ENCODE measurements around the gene CHST12. TPM values are rescaled to one million over a fixed set of nuclear protein-coding genes. Genes with fewer than 3 reads are reported as not detected.
"Not testable (repeated sequence)": the region's sequence is repeated elsewhere in the genome, so short reads cannot be mapped to it uniquely, and the experiment has no call there.

The CHST12 gene
- total and polyA plus RNA-seq, 7 donors = 6.6 to 12.0 (median 8.2) TPM

GRCh38 chr7:2462731-2463130 lies 59.3 kb downstream of the CHST12 start:
- Histone ChIP-seq H3K27ac (no peak overlapping the region), H3K27me3 (ENCODE audit: insufficient read depth in 3 of 3, low read length in 2 of 3) (peaks cover 0 to 14% (median 4%) of the 10 kb centered on the region in 3 donors), H3K9me3 (no peaks in the 10 kb centered on the region), H3K4me3 (no peak overlapping the region), H3K4me1 (peaks cover 6% of the 10 kb centered on the region), H3K36me3 (ENCODE audit: insufficient read depth in 1 of 2, low read depth in 1 of 2) (no peaks in the 10 kb centered on the region)
- 79 to 84% (median 82%) methylated on average over 3 of the region's 3 CpGs for WGBS, 3 donors
- TF ChIP-seq, protein P1, sequence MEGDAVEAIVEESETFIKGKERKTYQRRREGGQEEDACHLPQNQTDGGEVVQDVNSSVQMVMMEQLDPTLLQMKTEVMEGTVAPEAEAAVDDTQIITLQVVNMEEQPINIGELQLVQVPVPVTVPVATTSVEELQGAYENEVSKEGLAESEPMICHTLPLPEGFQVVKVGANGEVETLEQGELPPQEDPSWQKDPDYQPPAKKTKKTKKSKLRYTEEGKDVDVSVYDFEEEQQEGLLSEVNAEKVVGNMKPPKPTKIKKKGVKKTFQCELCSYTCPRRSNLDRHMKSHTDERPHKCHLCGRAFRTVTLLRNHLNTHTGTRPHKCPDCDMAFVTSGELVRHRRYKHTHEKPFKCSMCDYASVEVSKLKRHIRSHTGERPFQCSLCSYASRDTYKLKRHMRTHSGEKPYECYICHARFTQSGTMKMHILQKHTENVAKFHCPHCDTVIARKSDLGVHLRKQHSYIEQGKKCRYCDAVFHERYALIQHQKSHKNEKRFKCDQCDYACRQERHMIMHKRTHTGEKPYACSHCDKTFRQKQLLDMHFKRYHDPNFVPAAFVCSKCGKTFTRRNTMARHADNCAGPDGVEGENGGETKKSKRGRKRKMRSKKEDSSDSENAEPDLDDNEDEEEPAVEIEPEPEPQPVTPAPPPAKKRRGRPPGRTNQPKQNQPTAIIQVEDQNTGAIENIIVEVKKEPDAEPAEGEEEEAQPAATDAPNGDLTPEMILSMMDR (IDR thresholded peaks at IDR 0.05) = no peak
- intact Hi-C loops (cut with DNase I) = no loop called here
- ATAC-seq (no peak), DNase-seq (no peak)

GRCh38 chr7:2465928-2466327 lies 62.5 kb downstream of the CHST12 start:
- DNase-seq (no peak), ATAC-seq (no peak)
- no peak overlapping the region for H3K27ac ChIP-seq
- WGBS, 3 donors = 71 to 77% (median 75%) methylated on average over 12 of the region's 12 CpGs
- H3K9me3 ChIP-seq = no peaks in the 10 kb centered on the region
- H3K4me1 ChIP-seq = no peaks in the 10 kb centered on the region
- no peaks in the 10 kb centered on the region for H3K36me3 ChIP-seq (ENCODE audit: insufficient read depth in 1 of 2, low read depth in 1 of 2)
- H3K27me3 ChIP-seq (ENCODE audit: insufficient read depth in 3 of 3, low read length in 2 of 3) = peaks cover 0 to 25% (median 0%) of the 10 kb centered on the region in 3 donors
- intact Hi-C loops (cut with DNase I) = no loop called here
- H3K4me3 ChIP-seq = no peak overlapping the region
- TF ChIP-seq, protein P1 (IDR thresholded peaks at IDR 0.05) = no peak

GRCh38 chr7:2466675-2467074 lies 63.3 kb downstream of the CHST12 start:
- H3K27ac ChIP-seq = no peak overlapping the region
- H3K27me3 ChIP-seq (ENCODE audit: insufficient read depth in 3 of 3, low read length in 2 of 3) = peaks cover 0 to 25% (median 0%) of the 10 kb centered on the region in 3 donors
- 86 to 91% (median 87%) methylated on average over 10 of the region's 10 CpGs for WGBS, 3 donors
- no peak overlapping the region for H3K4me3 ChIP-seq
- ATAC-seq (no peak), DNase-seq (no peak)
- TF ChIP-seq, protein P1 (IDR thresholded peaks at IDR 0.05) = no peak
- intact Hi-C loops (cut with DNase I) = no loop called here
- H3K4me1 ChIP-seq = no peaks in the 10 kb centered on the region
- no peaks in the 10 kb centered on the region for H3K9me3 ChIP-seq
- H3K36me3 ChIP-seq (ENCODE audit: insufficient read depth in 1 of 2, low read depth in 1 of 2) = no peaks in the 10 kb centered on the region

GRCh38 chr7:2468227-2468626 lies 64.8 kb downstream of the CHST12 start:
- ATAC-seq = no peak
- TF ChIP-seq, protein P1 (IDR thresholded peaks at IDR 0.05) = no peak
- Histone ChIP-seq H3K4me3 (no peak overlapping the region), H3K27me3 (ENCODE audit: insufficient read depth in 3 of 3, low read length in 2 of 3) (peaks cover 0 to 33% (median 0%) of the 10 kb centered on the region in 3 donors), H3K4me1 (no peaks in the 10 kb centered on the region), H3K9me3 (no peaks in the 10 kb centered on the region), H3K27ac (no peak overlapping the region), H3K36me3 (ENCODE audit: insufficient read depth in 1 of 2, low read depth in 1 of 2) (no peaks in the 10 kb centered on the region)
- intact Hi-C loops (cut with DNase I) = no loop called here
- no peak for DNase-seq
- WGBS, 3 donors = 63 to 70% (median 67%) methylated on average over 7 of the region's 7 CpGs

- H3K27me3 ChIP-seq (ENCODE audit: insufficient read depth in 3 of 3, low read length in 2 of 3) = peaks cover 0 to 34% (median 0%) of the 10 kb centered on the region in 3 donors
- H3K4me3 ChIP-seq; DNase-seq; ATAC-seq; intact Hi-C loops (cut with DNase I); H3K27ac ChIP-seq; H3K4me1 ChIP-seq; H3K36me3 ChIP-seq (ENCODE audit: insufficient read depth in 1 of 2, low read depth in 1 of 2); H3K9me3 ChIP-seq: not testable (repeated sequence)
- WGBS, 3 donors = 80 to 93% (median 84%) methylated on average over 9 of the region's 9 CpGs
Measured at GRCh38 chr7:2469460-2470203, 66.2 kb downstream of the CHST12 start.

Data from psoas muscle (tissue), 8 donors.